MCF 10A (cell line): ENCODE results near the gene DNAJC19. TPM values are rescaled to one million over a fixed set of nuclear protein-coding genes. Genes with fewer than 3 reads are reported as not detected.

Experiments used
- BruUV-seq: library from RNA; stranded (reverse); fragments of 400-500 nt; replicated peaks from 2 replicates; lab custom pipeline; 2021; lab: Mats Ljungman, UMichigan
- CTCF ChIA-PET: fragments of 300-600 bp; sonication (Branson Sonifier 250); formaldehyde crosslinking; extraction: SDS; loops from one replicate; lab custom pipeline; 2021; ENCODE audit warnings: antibody characterized with exemption, inconsistent platforms; lab: Yijun Ruan, JAX
- POLR2A ChIA-PET: fragments of 300-600, 350-650 bp; sonication (Branson Sonifier 250); formaldehyde crosslinking; extraction: SDS; loops from one replicate; lab custom pipeline; 2020; ENCODE audit warnings: antibody characterized with exemption, inconsistent platforms; lab: Yijun Ruan, JAX
- DNase-seq: peaks from one replicate; pipeline ENCODE4 v3.0.0-alpha.2; 2018; ENCODE audit not compliant: unreplicated experiment
- H3K27ac Mint-ChIP-seq: one replicate; pipeline ENCODE4 v1.8.0; 2022; ENCODE audit warnings: mild to moderate bottlenecking, low read depth, mixed read lengths; ENCODE audit not compliant: unreplicated experiment
- H3K27me3 Mint-ChIP-seq: one replicate; pipeline ENCODE4 v1.8.0; 2022; ENCODE audit warnings: mixed read lengths; ENCODE audit not compliant: insufficient read depth, unreplicated experiment
- H3K36me3 Mint-ChIP-seq: one replicate; pipeline ENCODE4 v1.8.0; 2022; ENCODE audit warnings: mild to moderate bottlenecking, moderate library complexity, mixed read lengths; ENCODE audit not compliant: insufficient read depth, unreplicated experiment
- H3K4me1 Mint-ChIP-seq: one replicate; pipeline ENCODE4 v1.8.0; 2022; ENCODE audit warnings: mixed read lengths; ENCODE audit not compliant: insufficient read depth, unreplicated experiment
- H3K4me3 Mint-ChIP-seq: one replicate; pipeline ENCODE4 v1.8.0; 2022; ENCODE audit warnings: mild to moderate bottlenecking, moderate library complexity, mixed read lengths; ENCODE audit not compliant: unreplicated experiment
- H3K9me3 Mint-ChIP-seq: one replicate; pipeline ENCODE4 v1.8.0; 2022; ENCODE audit warnings: mixed read lengths; ENCODE audit not compliant: unreplicated experiment
- CTCF ChIP-seq: fragments of 200-600 bp; IDR thresholded peaks from one replicate; pipeline ENCODE4 v1.8.0; 2022; ENCODE audit warnings: antibody characterized with exemption, mild to moderate bottlenecking; ENCODE audit not compliant: unreplicated experiment
- intact Hi-C: fragments of 100-400 bp; cut with micrococcal nuclease; formaldehyde crosslinking; loops from 2 replicates; pipeline ENCODE4 v1.14.1; 2022
- total RNA-seq: library from RNA; stranded (reverse); gene quantifications from 2 replicates; pipeline ENCODE4 v1.2.3, GENCODE V29; 2022

The DNAJC19 gene
- total RNA-seq, 1 experiment from 2014 or later = 73.5 TPM

- Mint-ChIP-seq H3K9me3 (no peaks in the 10 kb centered on the region), H3K27me3 (no peaks in the 10 kb centered on the region), H3K36me3 (peaks cover 64% of the 10 kb centered on the region), H3K27ac (no peak overlapping the region), H3K4me1 (no peaks in the 10 kb centered on the region), H3K4me3 (no peak overlapping the region)
- ChIA-PET CTCF (interaction anchor here (0.5 to 1.2 kb wide), 5 partner anchors 9 to 287 kb away, joined by 3 to 5 read pairs (median 3); partner anchors contain the start of genes DNAJC19 and FXR1), POLR2A (interaction anchor here (0.6 to 1.6 kb wide), 5 partner anchors 8 to 1679 kb away, joined by 3 to 10 read pairs (median 3); partner anchors contain the start of gene DNAJC19)
- intact Hi-C loops = loop anchor here (10.0 kb wide), 1 partner anchor 286 kb away; no protein-coding TSS in a partner anchor
- TF ChIP-seq CTCF = no peak
- DNase-seq = no peak
- no TSS peak for BruUV-seq
Observed at GRCh38 chr3:180980611-180981010, 8.9 kb downstream of the DNAJC19 start.

- POLR2A ChIA-PET = interaction anchor here (0.9 to 1.6 kb wide), 3 partner anchors 9 to 10 kb away, joined by 3 to 10 read pairs (median 5); partner anchors contain the start of gene DNAJC19
- Mint-ChIP-seq H3K4me1 (no peaks in the 10 kb centered on the region), H3K27ac (no peak overlapping the region), H3K36me3 (peaks cover 58% of the 10 kb centered on the region), H3K4me3 (no peak overlapping the region), H3K27me3 (no peaks in the 10 kb centered on the region), H3K9me3 (no peaks in the 10 kb centered on the region)
- intact Hi-C loops = loop anchor here (5.0 to 10.0 kb wide), 2 partner anchors 178 to 285 kb away; no protein-coding TSS in a partner anchor
- BruUV-seq = no TSS peak
- no peak for DNase-seq
- CTCF ChIA-PET = interaction anchor here (0.6 to 1.2 kb wide), 4 partner anchors 9 to 944 kb away, joined by 3 to 5 read pairs (median 4); partner anchors contain the start of gene DNAJC19
- no peak for TF ChIP-seq CTCF
Observed at GRCh38 chr3:180979961-180980360, 9.6 kb downstream of the DNAJC19 start.

GRCh38 chr3:180977498-180977897 is 12.0 kb downstream of the DNAJC19 start:
- no peaks in the 10 kb centered on the region for H3K9me3 Mint-ChIP-seq
- no peak for DNase-seq
- intact Hi-C loops = loop anchor here (5.0 kb wide), 1 partner anchor 175 kb away; no protein-coding TSS in a partner anchor
- no peak overlapping the region for H3K27ac Mint-ChIP-seq
- BruUV-seq = no TSS peak
- H3K27me3 Mint-ChIP-seq = no peaks in the 10 kb centered on the region
- no peak for TF ChIP-seq CTCF
- H3K4me1 Mint-ChIP-seq = no peaks in the 10 kb centered on the region
- POLR2A ChIA-PET = interaction anchor here (0.6 to 4.1 kb wide), 5 partner anchors 10 to 65 kb away, joined by 3 to 15 read pairs (median 3); partner anchors contain the start of genes DNAJC19 and FXR1
- H3K4me3 Mint-ChIP-seq = no peak overlapping the region
- H3K36me3 Mint-ChIP-seq = peaks cover 54% of the 10 kb centered on the region
- CTCF ChIA-PET = interaction anchor here (1.2 kb wide), 1 partner anchor 11 kb away, joined by 4 read pairs; no protein-coding TSS in a partner anchor

GRCh38 chr3:180974286-180974685 is 15.2 kb downstream of the DNAJC19 start:
- H3K4me3 Mint-ChIP-seq = no peak overlapping the region
- BruUV-seq = no TSS peak
- no peaks in the 10 kb centered on the region for H3K9me3 Mint-ChIP-seq
- intact Hi-C loops = no loop called here
- no peak for TF ChIP-seq CTCF
- POLR2A ChIA-PET = interaction anchor here (1.2 kb wide), 1 partner anchor 17 kb away, joined by 4 read pairs; no protein-coding TSS in a partner anchor
- no peak for DNase-seq
- H3K4me1 Mint-ChIP-seq = no peaks in the 10 kb centered on the region
- CTCF ChIA-PET = no interaction called here
- peaks cover 64% of the 10 kb centered on the region for H3K36me3 Mint-ChIP-seq
- H3K27me3 Mint-ChIP-seq = no peaks in the 10 kb centered on the region
- no peak overlapping the region for H3K27ac Mint-ChIP-seq
